H4 (cell line): Measurements from ENCODE around the gene SEPTIN1. TPM values are rescaled to one million over a fixed set of nuclear protein-coding genes. Genes with fewer than 3 reads are reported as not detected.

Experiments used
- DNase-seq: peaks from one replicate; pipeline ENCODE4 v3.0.0-alpha.2; 2015; ENCODE audit warnings: low spot score
- total RNA-seq: library from RNA; depleted of rRNA; stranded (reverse); fragments of >200 nt; shearing (Covaris generic); gene quantifications from 2 replicates; pipeline ENCODE4 v1.2.3, GENCODE V29; 2014; rRNA removed

SEPTIN1 gene, protein sequence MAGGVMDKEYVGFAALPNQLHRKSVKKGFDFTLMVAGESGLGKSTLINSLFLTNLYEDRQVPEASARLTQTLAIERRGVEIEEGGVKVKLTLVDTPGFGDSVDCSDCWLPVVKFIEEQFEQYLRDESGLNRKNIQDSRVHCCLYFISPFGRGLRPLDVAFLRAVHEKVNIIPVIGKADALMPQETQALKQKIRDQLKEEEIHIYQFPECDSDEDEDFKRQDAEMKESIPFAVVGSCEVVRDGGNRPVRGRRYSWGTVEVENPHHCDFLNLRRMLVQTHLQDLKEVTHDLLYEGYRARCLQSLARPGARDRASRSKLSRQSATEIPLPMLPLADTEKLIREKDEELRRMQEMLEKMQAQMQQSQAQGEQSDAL
- not detected in 2 replicates for total RNA-seq

DNA sequence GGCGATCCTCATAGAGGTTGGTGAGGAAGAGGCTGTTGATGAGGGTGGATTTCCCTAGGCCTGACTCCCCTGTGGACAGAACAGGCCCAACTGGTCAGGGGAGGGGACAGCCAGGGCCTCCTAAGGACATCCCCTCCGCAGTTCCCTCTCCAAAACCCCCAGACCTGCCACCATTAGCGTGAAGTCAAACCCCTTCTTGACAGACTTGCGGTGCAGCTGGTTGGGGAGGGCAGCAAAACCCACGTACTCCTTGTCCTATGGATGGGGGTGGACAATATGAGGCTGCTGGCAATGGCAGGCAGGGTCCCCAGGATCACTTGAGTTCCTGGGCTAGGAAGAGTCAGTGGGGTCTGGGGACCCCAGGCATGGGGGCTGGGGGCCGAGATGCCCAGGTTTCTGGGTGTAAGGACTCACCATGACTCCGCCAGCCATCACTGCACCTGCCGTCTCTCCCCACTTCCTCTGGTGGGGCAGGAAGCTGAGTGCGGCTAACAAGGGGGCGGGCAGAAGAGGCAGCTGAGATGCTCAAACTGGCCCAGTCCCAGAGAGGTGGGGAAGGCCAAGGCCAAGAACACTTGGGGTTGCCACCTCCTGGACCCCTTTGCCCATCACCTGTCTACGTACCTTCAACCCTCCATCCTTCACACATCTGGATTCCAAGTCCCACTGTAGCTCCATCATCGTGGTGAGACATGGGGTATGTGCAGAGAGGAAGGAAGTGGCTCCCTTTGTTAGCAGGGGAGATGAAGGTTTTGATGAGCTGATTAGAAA lies at the start of gene SEPTIN1:
SEPTIN1 (minus strand) TSS at position 451 of the 771 bp plus-strand sequence; CDS start at position 432, 19 bp downstream.
- no peak for DNase-seq

DNA sequence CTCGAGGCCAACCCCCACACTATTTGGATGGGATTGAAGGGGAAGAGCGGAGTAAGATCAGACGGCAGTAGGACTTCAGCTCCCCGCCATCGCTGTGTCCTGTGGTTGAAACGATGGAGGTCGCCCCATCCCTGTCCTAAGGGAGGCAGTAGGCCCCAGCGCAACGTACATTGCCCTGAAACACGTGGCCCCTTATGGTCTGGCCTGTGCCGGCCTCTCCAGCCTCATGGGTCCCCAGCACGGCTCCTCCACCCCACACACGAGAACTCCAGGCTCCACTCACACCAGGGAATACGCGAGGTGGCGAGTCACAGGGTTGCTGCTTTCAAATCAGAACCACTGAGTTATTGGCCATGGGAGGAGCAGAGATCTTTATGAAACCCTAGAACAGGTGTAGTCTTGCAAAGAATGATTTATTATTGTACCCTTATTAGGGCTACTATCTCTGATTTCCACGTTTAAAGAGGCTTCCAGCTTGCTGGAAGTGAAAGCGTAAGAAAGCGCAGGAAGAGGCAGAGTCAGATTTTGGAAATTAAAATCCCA lies 48.1 kb upstream of the SEPTIN1 start:
- DNase-seq, result no peak

DNA sequence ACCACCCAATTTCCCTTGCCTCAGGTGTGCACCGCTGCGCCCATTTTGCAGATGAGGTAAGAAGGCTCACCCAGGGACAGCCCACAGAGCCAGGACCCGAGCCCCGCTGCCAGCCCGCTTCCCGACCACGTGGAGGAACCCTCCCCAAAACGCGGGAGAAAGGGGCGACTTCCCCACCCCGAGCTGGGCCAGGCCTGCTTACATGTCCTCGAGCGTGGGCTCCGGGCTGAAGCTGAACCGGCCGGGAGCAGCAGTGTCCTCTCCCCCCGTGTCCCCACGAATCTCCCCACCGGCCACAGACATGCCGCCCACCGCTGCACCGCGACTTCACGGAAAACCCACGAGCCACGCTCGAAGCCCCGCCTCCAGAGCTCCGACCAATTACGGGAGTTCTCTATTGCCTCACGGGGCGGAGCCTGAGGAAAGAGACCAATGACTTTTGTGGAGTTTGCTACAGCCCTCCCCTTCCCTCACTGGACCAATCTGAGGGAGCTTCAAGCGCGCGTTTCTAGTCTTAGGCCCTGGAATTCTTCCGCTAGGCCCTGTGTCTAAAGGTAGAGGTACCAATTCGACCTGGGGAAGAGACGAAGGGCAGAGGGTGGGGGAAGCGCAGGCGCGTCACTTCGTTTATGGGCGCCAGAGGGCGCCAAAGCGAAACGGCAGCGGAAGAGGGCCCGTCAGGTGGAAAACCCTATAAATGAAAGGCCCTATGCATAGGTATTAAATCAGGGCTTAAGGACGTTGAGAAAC lies 47.5 kb upstream of the SEPTIN1 start, which contains the start of gene DCTPP1:
DCTPP1 (minus strand) TSS at position 353 of the 750 bp plus-strand sequence; CDS start at position 303, 50 bp downstream.
- peak; percentile 99 for DNase-seq

DNA sequence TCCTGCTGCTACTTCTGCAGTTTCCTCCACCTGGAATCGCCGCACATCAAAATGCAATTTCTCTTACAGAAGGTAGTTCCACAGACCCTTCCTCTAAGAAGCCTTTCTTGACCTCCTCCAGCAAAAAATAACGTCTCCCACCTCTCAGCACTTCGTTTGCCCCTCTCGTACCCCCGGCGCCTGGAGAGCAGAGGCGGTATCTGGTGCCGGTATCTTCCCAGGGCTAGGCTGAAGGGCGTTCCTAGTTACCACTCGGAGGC lies 47.0 kb upstream of the SEPTIN1 start:
- no peak for DNase-seq

DNA sequence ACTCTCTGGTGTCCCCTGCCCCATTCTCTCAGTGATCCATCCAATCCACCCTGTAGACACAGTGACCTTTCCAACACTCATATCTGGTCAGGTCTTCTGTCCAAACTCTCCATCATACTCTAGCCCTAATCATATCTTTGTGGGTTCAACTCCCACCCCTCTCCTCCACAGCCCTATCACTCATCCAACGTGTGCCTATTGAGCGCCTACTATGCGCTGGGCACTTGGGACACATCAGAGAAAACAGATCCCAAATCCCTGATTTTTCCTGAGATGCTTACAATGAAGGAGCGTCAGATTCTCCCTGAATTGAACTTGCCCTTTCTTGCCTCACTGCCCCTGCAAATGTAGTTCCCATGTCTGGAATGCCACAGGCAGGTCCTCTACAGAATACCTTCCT lies 45.7 kb upstream of the SEPTIN1 start:
- DNase-seq, result no peak

DNA sequence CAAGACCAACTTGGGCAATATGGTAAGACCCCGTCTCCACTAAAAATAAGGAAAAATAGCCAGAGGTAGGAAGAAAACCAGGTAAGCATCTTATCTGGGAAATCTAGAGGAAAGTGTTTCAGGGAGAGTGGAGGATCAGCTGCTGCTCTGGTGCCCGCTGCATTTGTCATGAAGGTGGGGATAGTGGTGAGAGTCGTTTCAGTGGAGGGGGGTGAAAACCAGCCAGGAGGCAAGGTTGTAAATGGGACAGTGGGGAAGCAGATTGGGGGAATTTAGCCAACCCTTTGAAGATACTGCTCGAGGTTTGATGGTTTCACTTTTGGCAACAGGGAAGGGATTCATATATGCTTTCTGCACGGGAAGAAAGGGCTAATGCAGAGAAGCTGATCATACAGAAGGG lies 38.6 kb upstream of the SEPTIN1 start:
- DNase-seq, result no peak

DNA sequence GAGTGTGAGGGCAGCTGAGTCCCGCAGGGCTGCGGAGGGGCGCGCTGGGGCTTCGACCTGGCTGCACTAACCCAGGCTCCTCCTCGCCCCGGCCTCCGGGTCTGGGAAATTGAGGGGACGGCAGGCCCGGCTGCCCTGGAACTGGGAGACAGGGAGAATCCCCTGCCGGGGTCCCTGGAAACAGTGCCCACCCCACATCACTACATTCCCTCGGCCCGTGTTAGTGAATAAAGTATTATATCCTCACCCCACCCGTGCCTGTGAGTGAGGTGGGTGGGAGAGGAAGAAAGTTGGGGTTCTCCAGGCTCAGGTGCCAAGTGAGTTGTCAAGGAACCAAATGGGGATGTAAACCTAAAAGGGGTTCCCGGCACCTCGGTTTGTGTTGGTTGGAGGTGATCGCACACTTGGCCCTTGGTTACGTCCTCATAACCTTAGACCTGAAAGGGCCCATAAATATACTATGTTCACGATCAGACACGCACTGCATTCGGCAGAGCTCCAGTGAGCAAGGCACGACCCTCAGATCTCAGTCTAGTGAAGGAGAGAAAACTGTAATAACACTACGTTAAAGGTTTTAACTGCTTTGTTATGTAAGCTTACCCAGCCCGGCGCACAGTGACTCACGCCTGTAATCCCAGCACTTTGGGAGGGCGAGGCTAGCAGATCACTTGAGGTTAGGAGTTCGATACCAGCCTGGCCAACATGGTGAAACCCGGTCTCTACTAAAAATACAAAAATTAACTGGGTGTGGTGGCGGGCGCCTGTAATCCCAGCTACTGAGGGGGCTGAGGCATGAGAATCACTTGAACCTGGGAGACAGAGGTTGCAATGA lies 36.2 kb upstream of the SEPTIN1 start:
- no peak for DNase-seq

DNA sequence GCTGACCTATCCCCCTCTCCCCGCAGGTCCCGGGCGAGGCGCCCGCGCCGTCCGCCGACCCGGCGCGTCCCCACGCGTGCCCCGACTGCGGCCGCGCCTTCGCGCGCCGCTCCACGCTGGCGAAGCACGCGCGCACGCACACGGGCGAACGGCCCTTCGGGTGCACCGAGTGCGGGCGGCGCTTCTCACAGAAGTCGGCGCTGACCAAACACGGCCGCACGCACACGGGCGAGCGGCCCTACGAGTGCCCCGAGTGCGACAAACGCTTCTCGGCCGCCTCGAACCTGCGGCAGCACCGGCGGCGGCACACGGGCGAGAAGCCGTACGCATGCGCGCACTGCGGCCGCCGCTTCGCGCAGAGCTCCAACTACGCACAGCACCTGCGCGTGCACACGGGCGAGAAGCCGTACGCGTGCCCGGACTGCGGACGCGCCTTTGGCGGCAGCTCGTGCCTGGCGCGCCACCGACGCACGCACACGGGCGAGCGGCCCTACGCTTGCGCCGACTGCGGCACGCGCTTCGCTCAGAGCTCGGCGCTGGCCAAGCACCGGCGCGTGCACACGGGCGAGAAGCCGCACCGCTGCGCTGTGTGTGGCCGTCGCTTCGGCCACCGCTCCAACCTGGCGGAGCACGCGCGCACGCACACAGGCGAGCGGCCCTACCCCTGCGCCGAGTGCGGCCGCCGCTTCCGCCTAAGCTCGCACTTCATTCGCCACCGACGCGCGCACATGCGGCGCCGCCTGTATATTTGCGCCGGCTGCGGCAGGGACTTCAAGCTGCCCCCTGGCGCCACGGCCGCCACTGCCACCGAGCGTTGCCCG lies 35.4 kb upstream of the SEPTIN1 start:
- no peak for DNase-seq

DNA sequence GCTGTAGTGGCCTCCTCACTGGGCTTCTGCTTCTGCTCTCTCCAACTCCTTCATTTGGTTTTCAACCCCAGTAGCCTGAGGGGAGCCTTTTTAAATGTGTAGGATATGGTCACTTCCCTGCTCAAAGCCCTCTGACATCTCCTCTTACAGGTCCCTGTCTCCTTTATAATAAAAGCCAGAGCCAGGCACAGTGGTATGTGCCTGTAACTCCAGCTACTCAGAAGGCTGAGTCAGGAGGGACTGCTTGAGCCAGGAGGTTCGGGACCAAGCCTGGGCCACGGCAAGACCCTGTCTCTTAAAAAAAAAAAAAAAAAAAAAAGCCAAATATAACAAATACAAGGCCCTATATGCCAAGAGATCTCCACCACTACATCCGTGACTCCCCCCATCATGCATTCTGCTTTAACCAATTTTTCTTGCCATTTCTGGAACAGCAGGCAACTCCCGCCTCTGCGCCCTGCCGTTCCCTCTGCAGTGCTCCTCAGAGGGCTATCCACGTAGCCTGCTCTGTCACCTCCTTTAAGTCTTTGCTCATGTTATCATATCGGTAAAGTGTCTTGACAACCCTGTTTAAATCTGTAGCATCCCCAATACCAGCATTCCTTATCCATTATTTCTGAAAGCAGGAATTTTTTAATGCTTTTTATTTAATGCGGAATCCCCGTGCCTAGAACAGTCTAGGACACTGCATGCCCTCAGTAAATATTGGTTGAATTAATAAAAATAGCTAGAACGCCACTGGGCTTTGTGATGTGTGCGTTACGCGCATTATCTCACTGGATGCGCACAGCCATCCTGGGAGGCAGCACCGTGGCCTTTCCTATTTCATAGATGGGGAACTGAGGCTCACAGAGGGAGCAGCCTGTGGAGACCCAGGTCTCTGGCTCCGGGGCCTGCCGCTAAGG lies 34.5 kb upstream of the SEPTIN1 start:
- DNase-seq, result no peak

DNA sequence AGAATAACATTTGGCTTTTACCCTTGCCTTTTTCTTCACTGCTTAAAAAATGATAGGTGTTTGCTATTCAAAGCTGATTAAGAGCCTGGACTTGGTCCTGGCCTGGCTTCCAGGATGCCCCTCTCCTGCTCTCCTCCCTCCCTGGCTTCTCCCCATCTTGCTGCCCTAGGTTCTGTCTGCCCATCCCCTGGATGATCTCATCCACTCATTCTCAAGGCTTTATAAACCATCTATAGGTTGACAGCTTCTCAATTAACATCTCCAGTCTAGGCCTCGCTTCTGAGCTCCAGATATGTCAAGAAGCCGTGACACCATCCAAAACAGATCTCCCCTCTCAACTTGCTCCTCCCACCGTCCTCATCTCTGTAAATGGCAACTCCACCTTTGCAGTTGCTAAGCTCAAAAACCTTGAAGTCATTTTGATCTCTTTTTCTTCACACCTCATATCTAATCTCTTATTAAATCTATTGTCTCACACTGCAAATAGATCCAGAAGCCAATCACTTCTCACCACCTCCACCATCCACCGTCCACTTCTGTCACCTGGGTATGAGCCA lies 33.8 kb upstream of the SEPTIN1 start:
- no peak for DNase-seq

DNA sequence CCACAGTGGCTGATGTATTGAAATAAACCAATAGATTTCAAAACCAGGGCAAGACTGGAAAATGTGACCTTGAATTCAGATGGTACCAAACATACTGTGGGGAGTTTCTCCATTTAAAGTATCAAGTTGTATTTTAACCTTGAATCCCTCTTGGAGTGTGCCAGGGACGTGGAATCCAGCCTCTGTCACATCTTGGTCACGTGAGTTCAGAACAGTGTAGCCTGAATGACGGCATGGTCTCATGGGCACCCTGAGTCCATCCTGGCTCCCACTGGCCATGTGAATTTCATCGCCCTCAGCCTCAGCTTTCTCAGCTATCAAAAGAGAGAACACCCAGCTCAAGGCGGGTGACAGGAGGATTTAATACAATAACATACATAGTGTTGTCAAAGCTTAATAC lies 31.8 kb upstream of the SEPTIN1 start:
- no peak for DNase-seq

DNA sequence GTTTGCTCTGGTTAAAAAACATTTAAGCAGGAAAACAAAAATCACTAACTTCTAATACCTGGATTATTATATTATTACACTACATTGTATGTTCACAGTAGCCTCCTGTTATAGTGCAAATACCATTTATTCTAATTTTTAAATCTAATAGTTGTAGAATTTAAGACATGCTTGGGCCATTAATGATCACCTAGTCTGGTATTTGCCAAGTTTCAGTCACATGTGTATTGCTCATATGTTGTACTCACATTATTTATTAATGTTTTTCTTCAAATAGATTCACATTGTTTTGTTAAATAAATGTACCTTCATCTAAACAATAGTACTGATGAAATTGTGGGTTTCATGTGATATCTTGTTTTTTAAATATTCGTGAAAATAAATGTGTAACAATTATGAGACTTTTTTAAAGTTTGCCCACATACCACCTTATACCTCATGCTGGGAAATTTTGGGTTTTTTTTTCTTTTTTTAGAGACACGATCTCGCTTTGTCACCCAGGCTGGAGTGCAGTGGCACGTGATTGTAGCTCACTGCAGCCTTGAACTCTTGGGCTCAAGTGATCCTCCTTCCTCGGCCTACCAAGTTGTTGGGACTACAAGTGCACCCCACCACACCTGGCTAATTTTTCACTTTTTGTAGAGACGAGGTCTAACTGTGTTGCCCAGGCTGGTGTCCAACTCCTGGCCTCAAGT lies 30.9 kb upstream of the SEPTIN1 start:
- DNase-seq, result no peak

DNA sequence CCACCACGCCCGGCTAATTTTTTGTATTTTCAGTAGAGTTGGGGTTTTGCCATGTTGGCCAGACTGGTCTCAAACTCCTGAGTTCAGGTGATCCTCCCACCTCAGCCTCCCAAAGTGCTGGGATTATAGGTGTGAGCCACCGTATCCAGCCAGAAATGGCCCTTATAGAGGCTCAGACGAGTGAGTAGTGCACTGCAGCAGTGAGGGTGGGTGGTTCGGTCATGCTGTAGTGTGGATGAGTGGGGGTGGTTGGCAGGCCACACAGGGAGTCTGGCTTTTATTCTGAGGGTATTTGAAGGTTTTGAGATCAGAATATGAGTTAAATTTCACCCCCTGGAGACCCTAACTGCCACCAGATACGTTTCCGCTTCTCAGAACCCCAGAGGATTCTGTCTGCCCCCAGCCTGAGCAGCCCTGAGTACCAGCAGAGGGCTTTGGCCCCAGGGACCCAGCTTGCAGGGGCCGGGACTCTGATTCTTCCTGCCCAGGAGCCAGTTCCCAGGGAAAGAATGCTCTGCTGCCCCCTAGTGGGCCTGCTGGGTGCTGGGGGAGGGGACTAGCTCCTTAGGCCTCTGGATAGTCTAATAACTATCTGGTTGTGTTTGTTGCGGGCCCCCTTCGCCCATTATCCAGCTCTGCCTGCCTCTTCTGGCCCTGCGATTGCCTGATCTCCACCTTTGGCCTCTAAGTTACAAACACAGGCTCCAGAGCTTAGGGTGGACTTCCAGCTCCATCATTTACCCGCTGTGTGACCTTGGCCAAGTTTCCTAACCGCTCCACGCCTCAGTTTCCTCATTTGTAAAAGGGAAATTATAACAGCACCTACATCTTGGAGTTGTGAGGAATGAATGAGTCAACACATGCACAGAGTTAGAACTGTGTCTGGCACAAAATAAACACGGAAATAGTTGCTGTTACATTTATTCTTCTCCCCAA lies 27.0 kb upstream of the SEPTIN1 start:
- DNase-seq, result peak; percentile 67

DNA sequence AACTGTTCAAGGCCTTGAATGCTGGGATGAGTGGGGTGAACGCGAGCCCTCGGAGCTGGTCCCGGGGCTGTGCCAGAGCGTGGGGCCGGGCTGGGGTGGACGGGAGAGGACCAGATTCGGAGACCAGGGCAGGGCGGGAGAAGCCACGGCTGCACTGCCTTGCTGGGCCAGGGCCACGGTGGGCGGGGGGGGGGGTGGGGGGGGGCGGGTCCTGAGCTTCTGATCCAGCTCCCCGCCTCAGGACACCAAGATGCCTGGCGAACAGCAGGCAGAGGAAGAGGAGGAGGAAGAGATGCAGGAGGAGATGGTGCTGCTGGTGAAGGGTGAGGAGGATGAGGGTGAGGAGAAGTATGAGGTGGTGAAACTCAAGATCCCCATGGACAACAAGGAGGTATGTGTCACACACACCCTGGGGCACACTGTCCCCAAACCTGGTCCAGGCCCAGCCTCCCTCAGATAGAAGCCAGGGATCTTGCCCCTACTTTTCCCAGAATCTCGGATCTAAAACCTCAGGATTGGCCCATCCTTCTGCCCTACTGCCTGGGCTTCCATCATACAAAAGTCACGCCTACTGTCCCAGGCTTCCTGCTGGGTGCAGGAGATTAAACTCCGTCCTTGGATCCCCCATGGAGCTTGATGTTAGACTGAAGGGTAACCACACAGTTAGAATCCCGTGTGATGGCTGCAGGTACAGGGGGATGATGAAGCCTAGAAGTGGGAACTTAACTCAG lies 25.6 kb upstream of the SEPTIN1 start:
- DNase-seq, result no peak

DNA sequence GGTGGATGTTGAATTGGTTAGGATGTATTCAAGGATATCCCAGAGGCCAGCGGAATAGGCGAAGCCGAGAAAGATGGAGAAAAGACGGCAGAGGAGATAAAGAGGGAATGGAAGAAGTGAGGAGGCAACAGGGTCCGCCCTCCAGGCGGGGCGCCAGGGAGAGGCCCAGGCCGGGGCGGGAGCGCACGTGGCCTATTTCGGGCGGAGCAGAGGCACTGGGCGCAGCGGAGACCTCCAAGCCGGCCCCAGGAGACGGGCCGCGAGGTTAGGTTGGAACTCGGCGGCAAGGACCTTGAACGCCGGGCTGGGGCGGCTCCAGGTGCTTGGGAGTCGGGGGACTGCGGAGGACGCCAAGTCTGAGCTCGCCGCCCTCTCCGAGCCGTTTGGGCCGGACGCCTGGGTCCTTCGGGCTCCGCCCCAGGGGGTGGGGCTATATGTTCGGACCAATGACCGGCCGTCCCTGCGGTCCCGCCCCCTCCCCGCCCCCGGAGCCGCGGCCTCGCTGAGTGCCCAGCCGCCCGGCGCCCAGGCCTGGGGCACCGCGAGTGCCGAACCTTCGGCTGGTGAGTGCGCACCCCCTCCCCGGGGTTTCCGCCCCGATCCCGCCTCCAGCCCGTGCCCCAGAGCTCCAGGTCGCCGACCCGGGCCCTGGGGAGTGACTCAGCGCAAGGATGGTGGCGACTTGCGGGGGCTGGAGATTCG lies 24.9 kb upstream of the SEPTIN1 start, which contains the start of gene ZNF771:
ZNF771 (plus strand) TSS at position 505 of the 702 bp plus-strand sequence. CDS start 448 bp downstream, outside the sequence.
- peak; percentile 72 for DNase-seq

DNA sequence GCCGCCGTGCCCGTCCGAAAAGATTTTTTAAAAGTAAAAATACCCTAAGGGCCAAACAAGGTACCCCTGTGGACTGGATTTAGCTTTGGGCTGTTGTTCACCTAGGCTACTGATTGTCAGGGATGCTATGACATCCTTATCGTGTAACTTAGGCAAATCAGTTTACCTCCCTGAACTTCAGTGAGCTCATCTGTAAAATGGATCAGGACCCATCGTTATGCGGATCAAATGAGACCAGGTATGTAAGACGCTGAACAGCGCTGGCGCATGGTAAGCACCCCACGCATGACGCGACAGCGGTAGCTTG lies 24.4 kb upstream of the SEPTIN1 start:
- DNase-seq, result no peak
